ENCODE measurements around the gene LASP1NB.
"Not testable (repeated sequence)": the region's sequence is repeated elsewhere in the genome, so short reads cannot be mapped to it uniquely, and the experiment has no call there.

LASP1NB gene

GRCh38 chr17:38970128-38970527 is 44.7 kb downstream of the LASP1NB start:
- DNase-seq = no peak

DNA sequence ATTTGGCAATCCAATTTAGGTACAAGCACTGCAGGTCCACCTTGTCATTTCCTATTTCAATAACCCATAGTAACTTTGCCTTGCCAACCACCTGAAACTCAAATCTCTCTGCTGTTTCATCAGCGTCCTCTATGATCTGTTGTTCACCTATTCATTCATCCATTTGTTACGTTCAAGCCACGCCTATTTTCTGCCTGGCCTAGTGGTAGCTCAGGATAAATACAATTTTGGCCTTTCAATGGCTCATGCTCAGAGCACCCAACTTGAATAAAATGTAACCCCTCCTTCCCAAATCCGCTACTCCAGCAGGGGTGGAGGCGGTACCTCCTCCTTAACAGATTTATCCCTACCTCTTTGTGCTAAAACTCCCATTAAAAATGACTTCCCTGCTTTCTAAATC is 45.4 kb downstream of the LASP1NB start:
- no peak for DNase-seq

GRCh38 chr17:38976187-38976551 is 50.8 kb downstream of the LASP1NB start:
- DNase-seq = not testable (repeated sequence)

DNA sequence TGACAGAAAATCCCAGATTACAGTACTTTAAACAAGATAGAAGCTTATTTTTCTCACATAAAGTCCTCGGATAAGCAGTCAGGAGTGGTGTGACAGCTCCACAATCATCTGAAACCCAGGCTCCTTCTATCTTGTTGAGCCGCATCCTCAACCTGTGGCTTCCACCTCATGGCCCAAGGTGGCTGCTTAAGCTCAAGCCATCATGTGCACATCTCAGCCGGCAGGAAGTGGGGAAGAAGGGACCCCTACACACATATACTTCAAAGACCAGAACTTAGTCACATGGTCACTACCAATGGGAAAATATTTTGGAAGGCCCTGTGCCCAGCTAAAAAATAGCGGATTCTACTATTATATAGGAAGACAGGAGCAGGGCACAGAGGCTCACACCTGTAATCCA is 52.8 kb downstream of the LASP1NB start:
- no peak for DNase-seq
